GM12878 (cell line): ENCODE data around the gene NCKAP5L.

Experiments
- BCL3 ChIP-seq: IDR thresholded peaks from 2 replicates; pipeline ENCODE4 v1.6.1; 2011; ENCODE audit warnings: borderline replicate concordance, low read depth, mild to moderate bottlenecking, moderate library complexity, low read length; ENCODE audit not compliant: insufficient read depth, poor library complexity, severe bottlenecking
- CUX1 ChIP-seq: IDR thresholded peaks from 2 replicates; pipeline ENCODE4 v1.6.1; 2012; ENCODE audit warnings: improper control_type of control experiment, low read depth, low read length; ENCODE audit not compliant: insufficient replicate concordance
- MYC ChIP-seq: IDR thresholded peaks from 2 replicates; pipeline ENCODE4 v1.6.1; 2011; ENCODE audit warnings: mild to moderate bottlenecking, low read length, moderate library complexity, inconsistent platforms; ENCODE audit not compliant: insufficient read depth, insufficient replicate concordance, insufficient read length, severe bottlenecking
- POLR2A ChIP-seq: IDR thresholded peaks from 2 replicates; pipeline ENCODE4 v1.6.1; 2011; ENCODE audit warnings: low read depth, mild to moderate bottlenecking, low read length
- RAD51 ChIP-seq: fragments of 450-650 bp; IDR thresholded peaks from 2 replicates; pipeline ENCODE4 v1.6.1; 2016; ENCODE audit warnings: moderate library complexity, mild to moderate bottlenecking, inconsistent platforms
- SIN3A ChIP-seq: IDR thresholded peaks from 2 replicates; pipeline ENCODE4 v1.6.1; 2012; ENCODE audit warnings: low read depth, low read length, improper control_type of control experiment
- SKIL ChIP-seq: fragments of 450-650 bp; IDR thresholded peaks from 2 replicates; pipeline ENCODE4 v1.6.1; 2017; ENCODE audit warnings: mild to moderate bottlenecking, low read depth, inconsistent platforms; ENCODE audit not compliant: poor library complexity, severe bottlenecking
- ZNF274 ChIP-seq: IDR thresholded peaks from one replicate; pipeline ENCODE4 v1.8.0; 2011; ENCODE audit not compliant: insufficient read length, insufficient read depth

GRCh38 chr12:49784756-49785409 lies 43.3 kb downstream of the NCKAP5L start:
- TF ChIP-seq SKIL (no peak), BCL3 (no peak), RAD51 (no peak), POLR2A (no peak), CUX1 (no peak), SIN3A (no peak), MYC (no peak), ZNF274 (no peak)
